Pancreas (tissue), 10 donors: Measurements from ENCODE around the gene PHF21B. TPM values are rescaled to one million over a fixed set of nuclear protein-coding genes. Genes with fewer than 3 reads are reported as not detected.

Experiments used
- ATAC-seq, 4 donors: fragments of 200-7000 bp; cut with Tn5 transposase; one replicate each; pipeline versions ENCODE4 v1.8.0 to v1.9.1; 2020; ENCODE audit warnings: mild to moderate bottlenecking in 4 of 4, moderate library complexity in 4 of 4
- DNase-seq, 6 donors: peaks; one replicate each; pipeline ENCODE4 v3.0.0-alpha.2; 2020
- FAIRE-seq: peaks from 2 replicates; lab custom pipeline; 2012; peaks lifted over from hg19 to GRCh38; lab: Jason Lieb, UNC
- H3K27ac ChIP-seq, 4 donors: fragments of 200-600 bp; sonication (generic); 1 replicate in 3 of 4; 2 replicates in 1 of 4; pipeline versions ENCODE4 v1.5.0 to v1.8.0; 2020
- H3K27me3 ChIP-seq, 4 donors: fragments of 200-600 bp; one replicate each; pipeline ENCODE4 v1.8.0; 2021
- H3K36me3 ChIP-seq, 3 donors: fragments of 200-600 bp; sonication (generic) in 1 of 3; one replicate each; pipeline versions ENCODE4 v1.5.0 to v1.8.0; 2020 to 2021
- H3K4me1 ChIP-seq, 3 donors: fragments of 200-600 bp; one replicate each; pipeline ENCODE4 v1.8.0; 2021
- H3K4me3 ChIP-seq, 4 donors: fragments of 200-600 bp; sonication (generic) in 2 of 4; one replicate each; pipeline versions ENCODE4 v1.5.0 to v1.8.0; 2020 to 2021
- H3K9me3 ChIP-seq, 4 donors: fragments of 200-600 bp; one replicate each; pipeline ENCODE4 v1.8.0; 2021
- CTCF ChIP-seq, 4 donors: fragments of 200-600 bp; sonication (generic) in 3 of 4; IDR thresholded peaks; one replicate each; pipeline versions ENCODE4 v1.5.0 to v1.8.0; 2021; ENCODE audit warnings: antibody characterized with exemption in 4 of 4
- WGBS, 2 donors: extraction: QIAGEN DNeasy Blood & Tissue Kit; methylation state at CpG; one replicate each; pipeline ENCODE4 v1.1.7; 2013; 5-methylcytosine and 5-hydroxymethylcytosine counted together
- intact Hi-C, 3 donors: fragments of 100-400 bp; cut with DNase I; formaldehyde crosslinking; loops; one replicate each; pipeline versions ENCODE4 v1.11.1 to v1.14.2; 2022
- polyA plus RNA-seq, 2 donors: library from polyadenylated mRNA; stranded (reverse); fragments of 200-250 nt; gene quantifications; one replicate each; pipeline ENCODE4 v1.2.3, GENCODE V29; 2013
- total RNA-seq, 6 donors: library from RNA; stranded (reverse); fragmentation: NEBNext Ultra II Directional in 4 of 6; extraction: Animal tissue kit (Norgen Biotek cat#: 25700) in 4 of 6; gene quantifications; one replicate each; pipeline versions ENCODE4 v1.2.1 to v1.2.4, GENCODE V29; 2021 to 2023
- donor health status: healthy with polysubstance abuse.
- donor health status: DM: no; HTN: no; CAD: no; lungs with moderate emphysema.
- donor health status: DM: no; HTN: no; CAD: no.
- donor health status: control.
- donor health status: control.
- donor health status: Bipolar disorder and iron deficiency.
- donor health status: DM: yes; HTN: yes; CAD: no.
- donor health status: DM: no; HTN: no; CAD: no.
- donor health status: DM: no; HTN: no; CAD: no.
- donor health status: DM: yes; HTN: yes; CAD: no.

The PHF21B gene
- total and polyA plus RNA-seq, 8 donors = 0.34 to 2.9 (median 0.57) TPM; not detected in 1

- Histone ChIP-seq H3K27ac (no peak overlapping the region), H3K4me3 (no peak overlapping the region), H3K9me3 (no peaks in the 10 kb centered on the region), H3K36me3 (no peaks in the 10 kb centered on the region), H3K27me3 (no peaks in the 10 kb centered on the region), H3K4me1 (no peaks in the 10 kb centered on the region)
- peak in 1 of 6 donors; percentile 35 for DNase-seq
- no peak for ATAC-seq
- FAIRE-seq = no peak
- TF ChIP-seq CTCF (IDR thresholded peaks at IDR 0.05) = no peak
- intact Hi-C loops = no loop called here
- 70 to 80% methylated on average over 16 of the region's 16 CpGs for WGBS, 2 donors
Observed at GRCh38 chr22:44887941-44888366, 121.9 kb downstream of the PHF21B start.

- no peak for ATAC-seq
- no peak for TF ChIP-seq CTCF (IDR thresholded peaks at IDR 0.05)
- Histone ChIP-seq H3K4me3 (no peak overlapping the region), H3K4me1 (no peaks in the 10 kb centered on the region), H3K27ac (no peak overlapping the region), H3K27me3 (no peaks in the 10 kb centered on the region), H3K36me3 (no peaks in the 10 kb centered on the region), H3K9me3 (no peaks in the 10 kb centered on the region)
- 64 to 74% methylated on average over 14 of the region's 14 CpGs for WGBS, 2 donors
- peak in 2 of 6 donors; percentile 26 to 32 for DNase-seq
- no peak for FAIRE-seq
- intact Hi-C loops = no loop called here
Observed at GRCh38 chr22:44885806-44886360, 123.9 kb downstream of the PHF21B start.

- DNase-seq = peak in 2 of 6 donors; percentile 37 to 50
- no peaks in the 10 kb centered on the region for H3K36me3 ChIP-seq
- TF ChIP-seq CTCF (IDR thresholded peaks at IDR 0.05) = no peak
- FAIRE-seq = no peak
- ATAC-seq = peak in 1 of 4 donors; percentile 25
- 56 to 66% methylated on average over 18 of the region's 18 CpGs for WGBS, 2 donors
- H3K4me1 ChIP-seq = no peaks in the 10 kb centered on the region
- no peaks in the 10 kb centered on the region for H3K27me3 ChIP-seq
- no peak overlapping the region for H3K27ac ChIP-seq
- H3K4me3 ChIP-seq = no peak overlapping the region
- H3K9me3 ChIP-seq = no peaks in the 10 kb centered on the region
- intact Hi-C loops = no loop called here
Observed at GRCh38 chr22:44884968-44885805, 124.6 kb downstream of the PHF21B start.

GRCh38 chr22:44884562-44884961 is 125.2 kb downstream of the PHF21B start:
- DNase-seq = no peak
- Histone ChIP-seq H3K27me3 (no peaks in the 10 kb centered on the region), H3K9me3 (no peaks in the 10 kb centered on the region), H3K4me3 (no peak overlapping the region), H3K27ac (no peak overlapping the region), H3K4me1 (no peaks in the 10 kb centered on the region), H3K36me3 (no peaks in the 10 kb centered on the region)
- WGBS, 2 donors = 63 to 73% methylated on average over 1 of the region's 1 CpG
- no peak for FAIRE-seq
- no peak for ATAC-seq
- no peak for TF ChIP-seq CTCF (IDR thresholded peaks at IDR 0.05)
- intact Hi-C loops = no loop called here

- TF ChIP-seq CTCF (IDR thresholded peaks at IDR 0.05) = no peak
- 59 to 71% methylated on average over 12 of the region's 12 CpGs for WGBS, 2 donors
- H3K27me3 ChIP-seq = no peaks in the 10 kb centered on the region
- H3K9me3 ChIP-seq = no peaks in the 10 kb centered on the region
- peak in 2 of 6 donors; percentile 36 to 40 for DNase-seq
- H3K4me3 ChIP-seq = no peak overlapping the region
- H3K27ac ChIP-seq = no peak overlapping the region
- no peaks in the 10 kb centered on the region for H3K4me1 ChIP-seq
- intact Hi-C loops = no loop called here
- no peak for ATAC-seq
- no peaks in the 10 kb centered on the region for H3K36me3 ChIP-seq
- no peak for FAIRE-seq
Observed at GRCh38 chr22:44883011-44883421, 126.8 kb downstream of the PHF21B start.
